ENCODE results near the gene PBX1.

The PBX1 gene

GRCh38 chr1:164564378-164564777, 5.4 kb downstream of the PBX1 start:
- DNase-seq: no peak

DNA sequence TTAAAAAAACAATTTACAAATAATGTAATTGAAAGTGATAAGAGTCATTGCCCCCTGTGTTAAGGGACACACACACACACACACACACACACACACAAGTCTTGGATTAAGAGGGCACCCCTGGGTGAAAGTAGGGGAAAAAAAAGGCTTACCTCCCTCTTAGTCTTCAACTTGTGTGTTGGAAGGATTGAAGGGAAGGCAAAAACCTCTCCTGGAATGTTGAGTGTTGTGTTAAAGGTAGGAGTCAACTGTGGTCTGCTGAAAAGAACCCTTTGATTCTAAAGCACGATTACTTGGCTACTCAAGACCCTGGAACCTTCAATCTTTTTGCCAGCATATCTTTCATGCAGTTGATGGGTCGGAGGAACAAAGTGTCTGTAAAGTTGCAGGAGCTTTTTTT, 6.4 kb downstream of the PBX1 start:
- no peak for DNase-seq

- DNase-seq: no peak
Measured at GRCh38 chr1:164567774-164568173, 8.8 kb downstream of the PBX1 start.

DNA sequence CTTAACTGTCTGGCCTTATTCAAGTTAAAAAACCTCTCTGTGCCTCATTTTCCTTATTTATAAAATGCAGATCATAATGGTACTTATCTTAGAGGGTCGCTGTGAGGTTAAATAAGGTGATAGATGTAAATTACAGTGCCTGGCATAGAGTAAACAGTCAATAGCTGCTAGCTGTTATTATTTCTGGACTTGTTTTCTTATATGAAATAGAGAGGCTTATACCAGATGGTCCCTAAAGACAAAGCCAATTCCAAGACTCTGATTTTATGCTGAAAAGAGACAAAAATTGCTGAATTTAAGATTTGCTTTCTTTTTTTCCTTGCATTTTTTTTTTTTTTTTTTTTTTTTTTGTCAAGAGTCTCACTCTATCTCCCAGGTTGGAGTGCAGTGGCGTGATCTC, 10.3 kb downstream of the PBX1 start:
- DNase-seq: no peak

GRCh38 chr1:164569866-164570265, 10.9 kb downstream of the PBX1 start:
- DNase-seq: no peak

DNA sequence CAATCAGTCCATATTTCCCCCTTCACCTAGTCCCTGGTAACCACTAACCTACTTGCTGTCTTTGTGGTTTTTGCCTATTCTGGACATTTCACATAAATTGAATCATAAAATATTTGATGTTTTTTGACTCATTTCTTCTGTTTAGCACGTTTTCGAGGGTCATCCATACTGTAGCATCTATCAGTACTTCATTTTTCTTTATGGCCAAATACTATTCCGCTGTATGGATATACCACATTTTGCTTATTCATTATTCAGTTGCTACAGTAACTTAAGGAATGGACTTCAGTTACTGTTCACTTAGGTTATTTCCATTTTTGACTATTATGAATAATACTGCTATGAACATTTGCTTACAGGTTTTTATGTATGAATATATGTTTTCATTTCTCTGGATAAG, 12.3 kb downstream of the PBX1 start:
- no peak for DNase-seq

DNA sequence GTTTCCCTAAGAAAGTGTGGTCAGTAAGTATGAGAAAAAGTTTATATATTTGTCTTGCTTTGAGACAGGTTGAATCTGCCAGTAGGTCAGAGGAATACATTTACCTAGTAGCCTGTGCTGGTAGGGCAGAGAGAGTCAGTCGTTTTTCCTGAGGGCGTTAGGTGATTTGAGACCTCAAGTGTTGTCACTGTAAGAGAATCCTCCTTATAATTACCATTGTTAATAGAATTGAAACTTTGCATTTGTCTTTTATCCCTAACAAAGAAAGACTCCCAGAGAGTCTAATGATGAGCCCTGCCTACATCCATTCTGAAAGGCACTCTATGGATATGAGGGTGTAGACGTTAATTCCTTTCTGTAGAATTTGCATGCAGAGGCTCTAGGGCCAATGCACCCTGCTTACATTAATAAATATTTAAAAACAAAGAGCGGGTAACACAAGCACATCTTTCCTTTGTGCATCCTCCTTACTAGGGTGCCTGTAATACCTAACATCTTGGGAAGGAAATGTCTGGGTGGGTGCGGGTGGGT, 16.4 kb downstream of the PBX1 start:
- DNase-seq: no peak

DNA sequence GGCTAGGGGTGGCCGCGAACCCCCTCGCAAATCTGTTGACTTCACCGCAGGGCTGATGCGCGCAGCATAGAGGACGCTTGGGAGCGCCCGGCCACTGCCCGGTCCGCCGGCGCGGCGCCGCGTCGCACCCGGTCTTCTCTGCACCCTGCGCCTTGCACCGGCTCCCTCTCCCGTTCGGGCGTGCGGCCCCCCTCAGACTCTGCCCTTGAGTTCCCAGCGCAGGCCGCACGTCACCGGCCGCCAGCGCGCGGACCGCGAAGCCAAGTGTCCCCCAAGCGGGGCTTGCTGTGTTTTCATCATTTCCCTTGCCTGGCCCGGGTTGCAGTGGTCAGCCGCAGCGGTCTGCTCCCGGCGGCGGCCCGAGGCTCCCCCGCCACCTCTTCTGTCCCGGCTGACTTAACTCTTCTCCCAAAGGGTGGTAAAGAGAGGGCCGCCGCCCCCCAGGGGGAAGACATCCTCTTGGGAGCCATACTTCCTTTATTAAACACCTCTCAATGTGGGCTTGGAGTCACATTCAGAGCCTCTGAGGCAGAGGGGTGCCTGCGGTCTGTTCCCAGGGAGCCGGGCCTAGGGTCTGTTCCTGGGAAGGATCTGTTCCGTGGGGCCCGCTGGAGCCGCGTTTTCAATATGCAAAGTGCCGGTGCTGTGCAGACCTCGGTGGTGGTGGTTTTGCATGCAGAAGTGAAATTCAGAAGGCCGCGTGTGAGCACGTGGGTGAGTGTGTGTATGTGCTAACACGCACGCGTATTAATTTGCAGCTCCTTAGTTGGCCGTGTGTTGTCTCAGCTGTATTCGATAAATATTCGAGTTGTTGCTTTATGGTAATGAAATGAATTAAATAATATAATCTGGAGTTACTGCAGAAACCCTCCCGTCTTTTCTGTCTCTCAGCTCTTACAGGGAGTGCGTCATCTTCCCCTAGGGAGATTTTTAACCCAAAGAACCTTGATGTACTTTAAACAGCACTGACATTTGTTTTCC, 17.6 kb downstream of the PBX1 start:
- no peak for DNase-seq

DNA sequence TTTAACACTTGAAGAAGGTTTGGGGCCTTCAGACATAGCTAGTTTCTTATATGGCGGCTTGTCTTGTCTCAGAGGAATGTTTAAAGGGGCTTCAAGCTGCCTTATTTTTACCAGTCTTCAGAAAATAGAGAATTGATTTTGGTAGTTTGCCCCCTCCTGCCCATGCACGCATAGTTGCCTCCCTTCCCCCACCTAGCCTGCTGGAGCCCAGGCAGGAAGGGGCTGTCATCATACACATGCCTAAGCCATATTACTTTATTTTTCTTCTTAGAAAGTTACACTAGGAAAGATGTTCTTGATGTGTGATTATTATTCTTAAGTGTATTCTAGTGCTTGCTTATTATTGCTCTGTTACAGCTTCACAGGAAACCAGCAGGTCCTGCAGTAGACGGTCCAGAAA, 18.3 kb downstream of the PBX1 start:
- no peak for DNase-seq

DNA sequence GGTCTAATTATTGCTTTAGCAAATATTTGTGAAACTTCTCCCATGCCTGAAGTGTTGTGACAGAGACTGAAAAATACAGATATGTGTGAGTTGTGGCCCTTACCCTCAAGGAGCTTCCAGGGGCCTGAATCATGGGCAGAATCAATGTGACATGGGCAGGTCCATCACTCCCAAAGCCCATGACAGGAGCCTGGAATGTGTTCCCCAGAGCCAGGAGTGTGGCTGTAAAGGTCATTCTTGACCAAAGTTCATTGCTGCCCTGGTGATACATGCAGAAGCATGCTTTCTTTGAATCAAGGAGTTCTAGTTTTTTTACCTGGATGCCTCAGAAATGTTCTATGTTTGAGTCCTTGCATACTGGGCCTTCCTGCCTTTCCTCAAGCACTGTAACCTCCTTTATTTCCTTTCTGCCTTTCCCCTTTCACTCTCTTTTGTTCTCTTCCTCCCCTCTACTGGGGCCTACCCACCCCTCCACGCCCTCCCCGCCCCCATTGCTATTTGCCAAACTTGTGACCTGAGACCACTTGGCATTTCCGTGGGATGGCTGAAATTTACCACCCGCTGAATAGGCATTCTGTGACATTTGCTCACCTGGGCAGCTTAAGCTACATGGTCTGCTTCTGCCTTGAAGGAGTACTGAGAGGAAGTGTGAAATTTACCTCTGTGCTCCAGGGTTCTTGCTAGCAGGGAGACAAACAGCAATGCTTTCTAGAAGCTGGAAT, 19.7 kb downstream of the PBX1 start:
- no peak for DNase-seq

- DNase-seq: no peak
Measured at GRCh38 chr1:164579381-164579780, 20.4 kb downstream of the PBX1 start.

GRCh38 chr1:164581762-164582161, 22.8 kb downstream of the PBX1 start:
- DNase-seq: no peak

- no peak for DNase-seq
Measured at GRCh38 chr1:164583196-164583595, 24.2 kb downstream of the PBX1 start.

DNA sequence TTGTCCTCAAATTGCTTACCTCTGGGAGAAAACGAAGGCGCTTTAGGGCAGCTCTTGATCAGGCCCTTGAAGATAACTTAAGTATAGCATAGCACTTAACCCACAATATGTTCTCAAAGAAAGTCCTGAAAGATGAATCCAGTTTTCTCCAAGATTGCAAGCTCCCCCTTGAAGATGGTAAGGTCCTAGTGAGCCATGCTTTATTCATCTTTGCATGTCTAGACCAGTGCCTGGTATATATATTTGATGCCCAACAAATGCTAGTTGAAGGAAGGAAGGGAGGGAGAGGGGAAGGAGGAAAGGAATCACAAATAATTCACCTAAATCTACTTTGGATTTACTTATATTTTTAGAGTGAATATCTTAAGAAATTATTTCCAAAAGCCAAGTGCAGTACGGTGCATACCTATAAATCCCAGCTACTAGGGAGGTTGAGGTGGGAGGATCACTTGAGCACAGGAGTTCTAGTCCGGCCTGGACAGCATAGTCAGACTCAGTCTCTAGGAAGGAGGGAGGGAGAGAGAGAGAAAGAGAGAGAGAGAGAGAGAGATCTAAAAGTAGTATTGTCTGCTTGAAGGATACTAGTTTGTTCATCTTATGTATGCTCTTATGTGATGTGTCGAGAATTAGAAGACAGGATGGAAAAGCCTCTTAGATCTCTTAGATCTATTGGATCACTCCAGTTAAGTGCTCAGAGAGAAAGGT, 25.0 kb downstream of the PBX1 start:
- DNase-seq: no peak

DNA sequence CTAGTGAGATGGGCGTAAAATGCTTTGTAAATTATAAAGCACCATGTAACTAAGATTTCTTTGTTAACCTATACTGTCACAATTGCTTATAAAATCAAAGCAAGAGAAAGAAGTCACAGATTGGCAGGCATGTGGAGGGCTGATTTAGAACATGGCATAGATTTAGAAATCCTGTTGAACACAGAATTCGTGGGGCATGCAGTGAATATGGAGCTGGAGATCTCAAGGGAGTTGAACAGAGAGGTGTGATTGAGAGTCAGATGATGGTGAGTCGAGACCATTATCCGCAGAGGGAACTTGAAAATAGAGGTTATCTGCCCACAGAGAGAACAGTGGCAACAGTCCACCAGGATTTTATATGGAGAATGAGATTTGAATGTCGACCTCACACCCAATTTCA, 27.6 kb downstream of the PBX1 start:
- no peak for DNase-seq

DNA sequence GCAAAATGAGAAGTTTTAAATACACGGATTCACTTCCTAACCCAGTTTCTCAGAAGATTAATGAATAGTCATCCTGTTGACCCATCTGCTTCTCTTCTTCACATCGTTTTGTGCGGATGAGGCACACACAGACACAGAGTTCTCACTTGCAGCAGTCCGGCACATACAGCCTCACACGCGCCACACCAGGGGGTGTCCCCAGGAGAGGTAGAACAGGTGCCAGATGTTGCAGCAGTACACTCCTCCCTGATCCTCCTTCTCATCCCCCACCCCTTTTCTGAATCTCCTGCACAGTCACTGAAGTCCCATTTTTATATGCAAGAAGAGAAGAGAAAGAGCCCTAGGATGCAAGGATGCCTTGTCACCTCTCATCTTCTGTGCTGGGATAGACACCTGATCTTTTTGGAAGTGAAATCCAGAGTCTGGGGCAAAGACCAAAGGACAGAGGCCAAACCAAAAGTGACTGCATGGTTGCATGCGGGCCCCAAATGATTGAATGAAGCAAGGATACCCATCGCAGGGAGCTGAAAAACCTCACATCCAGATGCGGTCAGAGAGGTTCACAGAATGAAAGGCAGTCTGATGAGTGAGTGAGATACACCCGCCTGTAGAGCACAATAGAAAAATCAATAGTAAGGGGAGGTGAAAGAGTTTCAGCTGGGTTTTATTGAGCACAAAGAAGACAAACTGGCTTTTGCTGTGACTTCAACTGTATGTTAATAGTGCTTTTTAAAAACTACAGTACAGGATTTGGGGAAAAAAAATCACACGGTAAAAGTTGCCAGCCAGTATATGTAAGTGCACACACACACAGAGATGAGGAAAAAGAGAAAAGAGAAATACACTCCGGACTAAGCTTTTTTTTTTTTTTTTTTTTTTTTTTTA, 28.9 kb downstream of the PBX1 start:
- no peak for DNase-seq

GRCh38 chr1:164588516-164589341, 29.7 kb downstream of the PBX1 start:
- no peak for DNase-seq

DNA sequence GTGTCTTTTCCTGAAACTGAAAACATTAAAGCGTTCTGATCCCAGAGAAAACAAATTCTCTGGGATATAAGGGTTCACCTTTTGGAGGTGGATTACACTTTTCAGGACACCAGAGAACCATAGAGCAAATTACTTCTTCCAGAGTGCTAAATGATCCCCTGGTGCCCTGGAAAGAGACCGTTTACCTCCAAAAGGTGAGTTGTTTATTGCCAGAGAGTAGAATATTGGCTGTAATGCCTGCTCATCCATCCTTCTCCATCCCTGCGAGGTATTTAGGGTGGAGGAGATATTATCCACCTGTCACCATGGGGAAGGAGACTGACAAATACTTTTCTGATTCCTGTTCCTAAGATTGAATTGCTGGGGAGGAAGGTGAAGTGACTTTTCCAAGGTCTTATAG, 30.4 kb downstream of the PBX1 start:
- no peak for DNase-seq

- DNase-seq: no peak
Measured at GRCh38 chr1:164589961-164590507, 31.1 kb downstream of the PBX1 start.

DNA sequence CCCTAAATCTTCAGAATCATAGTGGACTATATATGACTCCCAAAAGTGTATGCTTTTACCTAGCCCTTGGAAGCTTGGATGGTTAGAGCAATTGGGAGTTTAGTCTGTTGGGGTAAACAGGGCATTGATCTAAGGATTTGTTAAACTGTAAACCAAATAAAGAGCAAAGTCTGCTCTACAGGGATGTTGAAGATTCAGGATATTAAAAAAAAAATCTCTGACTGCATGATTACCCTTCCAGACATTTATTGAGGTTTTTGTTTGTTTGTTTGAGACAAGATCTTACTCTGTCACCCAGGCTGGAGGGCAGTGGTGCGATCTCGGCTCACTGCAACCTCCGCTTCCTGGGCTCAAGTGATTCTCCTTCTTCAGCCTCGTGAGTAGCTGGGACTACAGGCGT, 31.6 kb downstream of the PBX1 start:
- no peak for DNase-seq

GRCh38 chr1:164591858-164592257, 32.9 kb downstream of the PBX1 start:
- no peak for DNase-seq
